HG02885 (cell line): ENCODE measurements around the gene SMPD1.
"Not testable (repeated sequence)": the region's sequence is repeated elsewhere in the genome, so short reads cannot be mapped to it uniquely, and the experiment has no call there.

Source experiments
- ATAC-seq: cut with Tn5 transposase; IDR thresholded peaks from one replicate; pipeline ENCODE4 v1.9.1; 2021; ENCODE audit warnings: mild to moderate bottlenecking; ENCODE audit not compliant: unreplicated experiment, poor library complexity

Gene SMPD1

DNA sequence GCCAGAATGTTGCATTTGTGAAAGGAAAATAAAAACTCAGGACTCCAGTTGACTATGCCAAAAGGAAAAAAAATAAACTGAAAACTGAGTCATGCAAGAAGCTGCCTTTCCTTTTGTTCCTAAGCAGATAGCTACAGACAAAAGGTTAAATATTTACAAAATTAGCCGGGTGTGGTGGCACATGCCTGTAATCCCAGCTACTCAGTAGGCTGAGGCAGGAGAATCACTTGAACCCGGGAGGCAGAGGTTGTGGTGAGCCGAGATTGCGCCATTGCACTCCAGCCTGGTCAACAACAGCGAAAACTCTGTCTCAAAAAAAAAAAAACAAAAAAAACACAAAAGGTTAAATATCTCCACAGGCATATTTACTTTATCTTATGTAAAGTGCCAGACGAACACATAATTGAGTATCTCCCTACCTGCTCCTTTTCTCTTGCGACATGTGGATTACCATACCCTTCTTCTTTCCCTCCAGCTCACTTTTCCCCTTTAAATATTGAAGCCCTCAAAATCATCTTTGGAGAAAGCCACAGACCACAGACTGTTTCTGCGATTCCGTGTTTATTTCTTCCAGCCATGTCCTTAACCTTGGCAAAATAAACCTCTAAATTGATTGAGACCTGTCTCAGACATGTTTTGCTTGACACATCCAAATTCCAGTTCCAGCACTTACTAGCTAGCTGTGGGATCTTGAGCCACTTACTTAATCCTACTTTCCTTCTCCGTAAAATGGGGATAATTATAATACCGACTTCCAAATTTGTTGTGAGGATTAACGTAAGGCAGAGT, 2.3 kb upstream of the SMPD1 start:
- no peak for ATAC-seq

GRCh38 chr11:6388748-6389147, 1.5 kb upstream of the SMPD1 start:
- no peak for ATAC-seq

DNA sequence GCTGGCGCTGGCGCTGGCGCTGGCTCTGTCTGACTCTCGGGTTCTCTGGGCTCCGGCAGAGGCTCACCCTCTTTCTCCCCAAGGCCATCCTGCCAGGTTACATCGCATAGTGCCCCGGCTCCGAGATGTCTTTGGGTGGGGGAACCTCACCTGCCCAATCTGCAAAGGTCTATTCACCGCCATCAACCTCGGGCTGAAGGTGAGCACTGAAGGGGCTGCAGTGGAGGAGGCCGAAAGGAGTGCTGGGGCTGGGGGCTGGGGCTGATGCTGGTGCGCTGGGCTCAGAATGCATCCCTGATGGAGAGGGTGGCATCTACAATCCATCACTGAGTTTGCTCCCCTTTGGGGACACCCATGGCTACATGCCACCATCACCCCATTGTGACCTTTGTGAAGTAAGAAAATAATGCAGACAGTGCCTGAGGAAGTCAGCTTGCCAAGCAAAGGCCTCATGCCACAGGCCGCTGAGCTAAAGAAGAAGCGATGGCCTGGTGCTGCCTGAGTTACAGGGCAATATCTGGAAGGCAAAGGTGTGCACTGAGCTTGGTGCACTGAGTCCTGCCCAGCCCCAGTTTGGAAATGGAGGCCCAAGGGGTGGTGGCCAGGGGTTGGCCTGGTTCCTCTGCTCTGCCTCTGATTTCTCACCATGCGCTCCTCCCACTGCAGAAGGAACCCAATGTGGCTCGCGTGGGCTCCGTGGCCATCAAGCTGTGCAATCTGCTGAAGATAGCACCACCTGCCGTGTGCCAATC, 620 bp downstream of the SMPD1 start:
- no peak for ATAC-seq

GRCh38 chr11:6391537-6392134, 1.4 kb downstream of the SMPD1 start:
- ATAC-seq = no peak

GRCh38 chr11:6392251-6392650, 2.0 kb downstream of the SMPD1 start:
- ATAC-seq = not testable (repeated sequence)

DNA sequence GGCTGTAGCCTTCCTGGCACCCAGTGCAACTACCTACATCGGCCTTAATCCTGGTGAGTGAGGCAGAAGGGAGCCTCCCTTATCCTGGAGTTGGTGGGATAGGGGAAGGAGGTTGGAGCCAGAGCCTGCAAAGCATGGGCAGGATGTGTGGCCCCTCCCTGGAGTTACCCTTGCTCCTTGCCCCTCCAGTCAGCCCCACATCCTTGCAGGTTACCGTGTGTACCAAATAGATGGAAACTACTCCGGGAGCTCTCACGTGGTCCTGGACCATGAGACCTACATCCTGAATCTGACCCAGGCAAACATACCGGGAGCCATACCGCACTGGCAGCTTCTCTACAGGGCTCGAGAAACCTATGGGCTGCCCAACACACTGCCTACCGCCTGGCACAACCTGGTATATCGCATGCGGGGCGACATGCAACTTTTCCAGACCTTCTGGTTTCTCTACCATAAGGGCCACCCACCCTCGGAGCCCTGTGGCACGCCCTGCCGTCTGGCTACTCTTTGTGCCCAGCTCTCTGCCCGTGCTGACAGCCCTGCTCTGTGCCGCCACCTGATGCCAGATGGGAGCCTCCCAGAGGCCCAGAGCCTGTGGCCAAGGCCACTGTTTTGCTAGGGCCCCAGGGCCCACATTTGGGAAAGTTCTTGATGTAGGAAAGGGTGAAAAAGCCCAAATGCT, 3.9 kb downstream of the SMPD1 start:
- ATAC-seq = no peak

DNA sequence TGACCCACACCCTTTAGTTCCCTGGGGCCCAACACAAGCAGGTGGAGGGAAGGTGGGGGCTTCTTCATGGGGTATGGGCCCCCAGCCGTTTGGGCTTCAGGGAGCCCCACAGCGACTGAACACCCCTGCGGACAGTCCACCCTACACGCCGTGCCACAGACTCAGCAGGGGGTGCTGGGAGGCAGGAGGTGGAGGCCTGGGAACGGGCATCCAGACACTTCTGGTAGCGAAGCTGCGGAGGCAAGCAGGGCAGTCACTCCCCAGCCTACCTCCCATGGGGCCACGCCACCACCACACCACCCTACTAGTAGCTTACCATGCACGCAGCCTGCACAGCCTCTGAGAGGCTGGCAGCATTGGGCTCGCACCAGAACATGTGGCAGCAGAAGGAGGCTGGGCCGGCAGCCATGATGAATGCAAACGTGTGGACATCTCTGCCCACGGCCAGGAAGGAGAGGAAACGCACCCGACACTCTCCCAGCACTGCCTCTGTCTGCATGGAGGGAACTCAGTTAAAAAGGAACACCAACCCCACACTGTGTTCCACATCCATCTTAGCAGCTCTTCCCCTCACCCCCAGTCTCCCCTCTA, 5.3 kb downstream of the SMPD1 start:
- no peak for ATAC-seq

DNA sequence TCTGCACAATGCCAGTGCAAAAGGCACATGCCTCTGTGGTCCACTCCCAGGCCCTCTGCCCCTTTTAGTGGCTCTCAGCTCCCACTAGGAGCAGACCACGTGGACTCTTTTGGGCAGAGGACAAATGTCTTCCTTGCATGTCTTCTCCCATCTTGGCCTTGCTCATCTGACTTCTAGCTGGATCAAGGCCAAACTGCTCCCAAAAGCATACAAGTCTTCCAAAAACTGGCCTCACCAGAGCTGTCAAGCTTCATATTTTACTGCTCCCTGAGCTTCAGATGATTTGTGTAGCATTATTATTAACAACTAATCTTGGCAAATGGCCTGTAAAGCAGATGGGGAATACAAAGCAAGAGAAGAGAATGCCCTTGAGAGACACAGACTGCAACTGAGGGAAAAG, 6.9 kb downstream of the SMPD1 start:
- ATAC-seq = no peak

DNA sequence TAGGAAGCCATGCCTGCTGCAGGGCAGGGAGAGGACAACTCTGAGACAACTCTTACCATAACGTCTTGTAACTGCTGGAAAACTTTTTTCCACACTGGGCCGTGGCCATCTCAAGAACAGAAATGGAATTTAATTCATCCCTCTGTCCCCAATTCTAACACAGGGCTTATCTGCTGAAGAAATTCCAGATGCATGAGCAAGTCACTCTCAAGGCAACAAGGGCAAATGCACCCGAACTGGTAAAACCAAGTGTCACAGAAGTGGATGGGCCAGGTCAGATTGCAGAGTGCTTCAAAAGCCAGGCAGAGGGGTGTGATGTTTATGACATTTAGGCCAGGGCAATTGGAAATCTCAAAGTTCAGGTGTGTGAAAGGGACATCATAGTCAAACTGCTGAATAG, 7.4 kb downstream of the SMPD1 start:
- ATAC-seq = no peak

DNA sequence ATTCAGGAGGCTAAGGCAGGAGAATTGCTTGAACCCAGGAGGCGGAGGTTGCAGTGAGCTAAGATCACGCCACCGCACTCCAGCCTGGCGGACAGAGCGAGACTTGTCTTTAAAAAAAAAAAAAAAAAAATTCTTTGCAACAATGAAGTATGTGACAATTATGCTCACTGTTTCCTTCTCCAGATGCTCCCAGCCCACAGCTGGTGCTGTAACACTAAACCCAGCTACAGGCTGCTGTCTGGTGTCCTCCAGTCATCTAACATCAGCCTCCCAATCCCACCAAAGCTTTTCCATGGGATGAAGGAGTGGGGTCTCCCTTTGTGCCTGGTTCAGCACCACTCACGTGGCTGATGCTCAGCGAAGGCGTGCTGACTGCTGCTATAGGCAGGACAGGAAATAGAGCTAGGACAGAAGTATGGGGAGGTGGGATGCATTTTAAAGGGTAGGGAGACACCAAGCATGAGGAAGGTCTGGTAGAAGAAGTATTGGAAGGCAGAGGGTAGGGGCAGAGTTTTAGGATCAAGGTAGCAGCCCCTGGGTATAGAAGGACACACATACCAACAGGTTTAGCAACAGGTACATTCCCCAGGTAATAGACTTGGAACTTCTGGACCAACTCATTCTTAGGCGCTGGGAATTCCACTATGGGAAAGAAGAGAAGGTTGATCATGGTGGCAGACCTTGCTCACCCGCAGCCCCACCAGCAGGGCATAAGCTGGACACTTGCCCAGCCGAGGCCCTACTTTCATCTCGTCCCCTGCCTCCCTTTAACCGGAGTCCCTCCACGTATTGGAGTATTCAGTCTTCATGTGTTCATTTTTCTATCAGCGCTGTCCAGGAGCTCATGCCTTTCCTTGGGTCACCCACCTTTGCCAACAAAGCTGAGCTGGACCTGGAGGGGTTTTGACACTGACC, 10.4 kb downstream of the SMPD1 start:
- ATAC-seq = no peak

- ATAC-seq = no peak
Measured at GRCh38 chr11:6401464-6401863, 11.2 kb downstream of the SMPD1 start.

DNA sequence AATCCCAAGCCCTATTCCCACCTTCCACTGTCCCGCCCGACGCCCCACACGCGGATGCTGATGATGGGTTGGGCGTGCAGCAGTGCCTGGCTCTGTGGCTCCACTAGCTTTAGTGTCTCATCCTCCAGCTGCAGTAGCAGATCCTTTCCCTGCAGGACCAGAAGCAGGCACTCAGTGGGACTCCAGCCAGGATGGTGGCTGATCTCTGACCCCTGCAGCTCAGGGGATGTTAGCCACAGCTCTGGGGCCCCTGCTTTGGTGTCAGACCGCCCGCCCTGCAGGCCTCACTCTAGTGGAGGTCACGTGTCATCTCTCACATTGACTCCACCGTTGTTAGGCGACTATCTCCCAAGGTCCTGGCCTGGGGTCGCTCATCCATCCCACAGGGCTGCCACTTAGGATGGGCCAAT, 11.8 kb downstream of the SMPD1 start:
- ATAC-seq = peak; percentile 45

DNA sequence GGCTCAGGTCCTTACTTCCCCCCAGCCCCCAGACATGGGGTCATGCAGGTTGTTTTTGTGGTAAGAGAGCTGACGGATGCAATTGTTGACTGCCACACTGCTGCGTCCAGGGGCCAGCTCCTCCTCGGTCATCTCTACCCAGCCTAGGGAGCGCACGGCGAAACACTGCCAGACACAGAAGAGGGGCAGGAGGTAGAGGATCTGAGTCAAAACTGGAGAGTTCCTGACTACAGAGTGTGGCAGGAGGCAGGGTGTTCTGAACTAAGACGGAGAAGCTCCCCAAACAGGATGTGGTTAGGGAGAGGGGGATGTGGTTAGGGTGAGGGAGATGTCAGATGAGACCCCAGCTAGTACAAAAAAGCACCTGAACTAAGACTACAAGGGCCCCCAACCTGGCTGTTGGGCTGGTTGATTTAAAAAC, 12.3 kb downstream of the SMPD1 start:
- peak; percentile 94 for ATAC-seq

DNA sequence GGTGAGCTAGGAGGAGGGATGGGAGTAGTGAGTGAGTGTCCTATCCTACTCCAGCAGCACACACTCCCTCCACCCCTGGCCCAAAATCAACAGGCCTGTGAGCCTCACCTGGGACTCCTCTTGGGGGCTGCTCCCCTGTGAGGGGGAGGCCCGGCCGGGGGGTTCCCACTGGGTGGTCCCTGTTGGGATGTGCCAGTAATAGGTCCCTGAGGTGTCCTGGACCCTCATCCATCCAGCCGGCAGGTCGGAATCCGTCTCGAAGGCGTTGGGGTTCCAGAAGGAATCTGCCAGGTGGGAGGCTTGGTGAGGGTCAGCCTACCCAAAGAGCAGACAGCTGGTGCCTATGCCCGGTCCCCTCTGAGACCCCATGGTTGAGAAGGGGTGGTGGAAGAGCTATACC, 13.3 kb downstream of the SMPD1 start:
- no peak for ATAC-seq

DNA sequence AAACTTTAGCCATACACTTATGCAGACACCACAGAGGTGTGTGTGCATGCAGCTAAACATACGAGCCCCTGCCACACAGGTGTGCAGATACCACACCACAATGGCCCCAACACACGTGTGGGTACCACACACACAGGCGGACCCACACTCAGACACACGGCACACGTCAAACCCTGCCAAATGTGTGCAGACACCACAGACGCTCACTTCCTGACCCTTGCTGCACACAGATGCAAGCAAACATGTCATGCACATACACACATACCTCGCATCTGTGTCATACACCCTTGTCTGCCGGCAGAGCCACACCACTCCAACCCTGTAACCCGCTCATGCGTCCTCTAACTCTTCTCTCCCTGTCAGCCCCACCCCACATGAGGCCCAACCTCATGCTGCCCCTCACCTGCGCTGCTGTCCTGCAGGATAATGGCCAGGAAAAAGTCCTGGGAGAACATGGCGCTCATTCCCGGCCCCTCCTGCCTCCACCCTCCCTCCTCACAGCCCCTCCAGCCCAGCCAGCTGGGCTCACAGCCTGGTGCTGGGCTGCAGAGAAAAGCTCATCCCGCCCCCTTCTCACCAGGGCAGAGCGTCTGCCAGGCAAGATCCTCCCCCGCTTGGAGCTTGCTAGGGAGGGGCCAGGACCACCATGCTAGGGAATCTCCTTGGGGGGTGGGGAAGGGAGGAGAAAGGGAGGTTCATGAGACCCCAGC, 14.2 kb downstream of the SMPD1 start:
- no peak for ATAC-seq

GRCh38 chr11:6405052-6405667, 14.9 kb downstream of the SMPD1 start:
- ATAC-seq = no peak

DNA sequence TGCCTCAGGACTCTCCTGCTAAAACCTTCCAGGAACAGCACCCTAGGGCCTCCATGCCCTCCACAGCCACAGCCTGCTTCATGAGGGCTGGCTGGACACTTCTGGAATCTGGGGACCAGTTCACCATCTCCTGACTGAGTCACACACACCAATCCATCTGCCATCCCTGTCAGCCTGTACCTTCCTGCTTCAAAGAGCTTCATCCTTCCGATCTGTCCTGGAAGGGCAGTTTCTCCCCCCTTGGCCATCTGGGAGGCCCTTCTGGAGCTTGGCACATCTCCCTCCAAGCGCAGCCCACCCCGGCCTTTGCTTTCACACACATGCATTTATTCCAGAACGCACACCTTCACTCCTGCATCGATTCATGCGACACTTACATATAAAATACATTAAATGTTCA, 15.6 kb downstream of the SMPD1 start:
- no peak for ATAC-seq

GRCh38 chr11:6406370-6406769, 16.1 kb downstream of the SMPD1 start:
- ATAC-seq = no peak
